Measurements from ENCODE around the gene ZNF296. TPM values are rescaled to one million over a fixed set of nuclear protein-coding genes. Genes with fewer than 3 reads are reported as not detected.

Gene ZNF296
- total RNA-seq, 1 experiment from 2014 or later, result not detected

GRCh38 chr19:45045671-45046353 is 30.5 kb downstream of the ZNF296 start:
- in situ Hi-C loops (cut with HindIII; ENCODE audit: low pct_unique_long_range_greater_than_20kb, low sequenced_read_pairs), result no loop called here
- DNase-seq (ENCODE audit: low read depth), result no peak

- in situ Hi-C loops (cut with HindIII; ENCODE audit: low pct_unique_long_range_greater_than_20kb, low sequenced_read_pairs), result no loop called here
- DNase-seq (ENCODE audit: low read depth), result no peak
Observed at GRCh38 chr19:45041125-45041524, 35.2 kb downstream of the ZNF296 start.

GRCh38 chr19:45040059-45040771 is 36.1 kb downstream of the ZNF296 start:
- no peak for DNase-seq (ENCODE audit: low read depth)
- in situ Hi-C loops (cut with HindIII; ENCODE audit: low pct_unique_long_range_greater_than_20kb, low sequenced_read_pairs), result no loop called here

- peak; percentile 92 for DNase-seq (ENCODE audit: low read depth)
Observed at GRCh38 chr19:45038931-45039893, 37.1 kb downstream of the ZNF296 start, which contains the start of gene CLASRP. TSS of gene CLASRP (plus strand) at chr19:45039045. CDS start at chr19:45040213, 1,168 bp downstream.

GRCh38 chr19:45037393-45038169 is 38.7 kb downstream of the ZNF296 start:
- in situ Hi-C loops (cut with HindIII; ENCODE audit: low pct_unique_long_range_greater_than_20kb, low sequenced_read_pairs), result no loop called here
- DNase-seq (ENCODE audit: low read depth), result no peak

More at GRCh38 chr19:45038931-45039893, 37.1 kb downstream of the ZNF296 start, which contains the start of gene CLASRP:
- in situ Hi-C loops (cut with HindIII; ENCODE audit: low pct_unique_long_range_greater_than_20kb, low sequenced_read_pairs), result no loop called here

GRCh38 chr19:45035755-45036154 is 40.5 kb downstream of the ZNF296 start:
- in situ Hi-C loops (cut with HindIII; ENCODE audit: low pct_unique_long_range_greater_than_20kb, low sequenced_read_pairs), result no loop called here

GRCh38 chr19:45032421-45032820 is 43.9 kb downstream of the ZNF296 start:
- DNase-seq (ENCODE audit: low read depth), result no peak
- in situ Hi-C loops (cut with HindIII; ENCODE audit: low pct_unique_long_range_greater_than_20kb, low sequenced_read_pairs), result no loop called here

More at GRCh38 chr19:45035755-45036154, 40.5 kb downstream of the ZNF296 start:
- no peak for DNase-seq (ENCODE audit: low read depth)

GRCh38 chr19:45030825-45031224 is 45.5 kb downstream of the ZNF296 start:
- in situ Hi-C loops (cut with HindIII; ENCODE audit: low pct_unique_long_range_greater_than_20kb, low sequenced_read_pairs), result no loop called here

GRCh38 chr19:45027371-45027770 is 48.9 kb downstream of the ZNF296 start:
- in situ Hi-C loops (cut with HindIII; ENCODE audit: low pct_unique_long_range_greater_than_20kb, low sequenced_read_pairs), result no loop called here
- no peak for DNase-seq (ENCODE audit: low read depth)

More at GRCh38 chr19:45030825-45031224, 45.5 kb downstream of the ZNF296 start:
- no peak for DNase-seq (ENCODE audit: low read depth)

- in situ Hi-C loops (cut with HindIII; ENCODE audit: low pct_unique_long_range_greater_than_20kb, low sequenced_read_pairs), result no loop called here
Observed at GRCh38 chr19:45025264-45025663, 51.0 kb downstream of the ZNF296 start.

GRCh38 chr19:45023048-45023447 is 53.2 kb downstream of the ZNF296 start:
- in situ Hi-C loops (cut with HindIII; ENCODE audit: low pct_unique_long_range_greater_than_20kb, low sequenced_read_pairs), result no loop called here
- DNase-seq (ENCODE audit: low read depth), result no peak

More at GRCh38 chr19:45025264-45025663, 51.0 kb downstream of the ZNF296 start:
- DNase-seq (ENCODE audit: low read depth), result no peak

GRCh38 chr19:45021971-45022370 is 54.3 kb downstream of the ZNF296 start:
- in situ Hi-C loops (cut with HindIII; ENCODE audit: low pct_unique_long_range_greater_than_20kb, low sequenced_read_pairs), result no loop called here

More at GRCh38 chr19:45021971-45022370, 54.3 kb downstream of the ZNF296 start:
- DNase-seq (ENCODE audit: low read depth), result no peak

Other genes starting within 250 kb of the ZNF296 start
- 90.0 and 91.5 TPM in 2 replicates for gene NECTIN2, start 230.2 kb downstream of the ZNF296 start, total RNA-seq (2014; rRNA removed; shearing (Covaris generic); ENCODE audit: low replicate concordance)
- 228 and 263 TPM in 2 replicates for gene TOMM40, start 185.2 kb downstream of the ZNF296 start, total RNA-seq (2014; rRNA removed; shearing (Covaris generic); ENCODE audit: low replicate concordance)
- gene APOE, start 170.7 kb downstream of the ZNF296 start, total RNA-seq (2014; rRNA removed; shearing (Covaris generic); ENCODE audit: low replicate concordance), result 1.8 and 6.7 TPM in 2 replicates
- 6.1 and 24.1 TPM in 2 replicates for gene APOC1, start 161.9 kb downstream of the ZNF296 start, total RNA-seq (2014; rRNA removed; shearing (Covaris generic); ENCODE audit: low replicate concordance)
- gene APOC4, start 134.2 kb downstream of the ZNF296 start, total RNA-seq (2014; rRNA removed; shearing (Covaris generic); ENCODE audit: low replicate concordance), result not detected in 2 replicates
- not detected in 2 replicates for gene APOC2, start 130.4 kb downstream of the ZNF296 start, total RNA-seq (2014; rRNA removed; shearing (Covaris generic); ENCODE audit: low replicate concordance)
- 10.9 and 24.3 TPM in 2 replicates for gene CLPTM1, start 121.1 kb downstream of the ZNF296 start, total RNA-seq (2014; rRNA removed; shearing (Covaris generic); ENCODE audit: low replicate concordance)
- 24.8 and 41.4 TPM in 2 replicates for gene RELB, start 75.0 kb downstream of the ZNF296 start, total RNA-seq (2014; rRNA removed; shearing (Covaris generic); ENCODE audit: low replicate concordance)
- 10.1 and 13.8 TPM in 2 replicates for gene CLASRP, start 37.4 kb downstream of the ZNF296 start, total RNA-seq (2014; rRNA removed; shearing (Covaris generic); ENCODE audit: low replicate concordance)
- gene GEMIN7, start 2.8 kb upstream of the ZNF296 start, total RNA-seq (2014; rRNA removed; shearing (Covaris generic); ENCODE audit: low replicate concordance), result 79.7 and 108 TPM in 2 replicates
- gene PPP1R37, start 16.7 kb upstream of the ZNF296 start, total RNA-seq (2014; rRNA removed; shearing (Covaris generic); ENCODE audit: low replicate concordance), result 95.2 and 106 TPM in 2 replicates
- not detected in 2 replicates for gene NKPD1, start 84.5 kb upstream of the ZNF296 start, total RNA-seq (2014; rRNA removed; shearing (Covaris generic); ENCODE audit: low replicate concordance)
- gene TRAPPC6A, start 101.8 kb upstream of the ZNF296 start, total RNA-seq (2014; rRNA removed; shearing (Covaris generic); ENCODE audit: low replicate concordance), result 46.7 and 82.4 TPM in 2 replicates
- 10.2 and 13.3 TPM in 2 replicates for gene BLOC1S3, start 102.3 kb upstream of the ZNF296 start, total RNA-seq (2014; rRNA removed; shearing (Covaris generic); ENCODE audit: low replicate concordance)
- not detected in 2 replicates for gene EXOC3L2, start 168.9 kb upstream of the ZNF296 start, total RNA-seq (2014; rRNA removed; shearing (Covaris generic); ENCODE audit: low replicate concordance)
- gene MARK4, start 174.8 kb upstream of the ZNF296 start, total RNA-seq (2014; rRNA removed; shearing (Covaris generic); ENCODE audit: low replicate concordance), result 10.4 and 24.1 TPM in 2 replicates
- gene CKM, start 246.4 kb upstream of the ZNF296 start, total RNA-seq (2014; rRNA removed; shearing (Covaris generic); ENCODE audit: low replicate concordance), result not detected in 2 replicates

All from Caki2 (cell line).